IMR-90 (cell line): Measurements from ENCODE around the gene ZNF772.

Experiments used
- RAD21 ChIP-seq: IDR thresholded peaks from 2 replicates; pipeline ENCODE4 v1.6.1; 2012; ENCODE audit warnings: low read length, improper control_type of control experiment
- TF ChIP-seq, protein P1 (sequence below): conservative IDR thresholded peaks from 2 replicates; pipeline ENCODE4 v1.5.1; 2012; ENCODE audit warnings: mild to moderate bottlenecking, low read depth, low read length, improper control_type of control experiment

DNA sequence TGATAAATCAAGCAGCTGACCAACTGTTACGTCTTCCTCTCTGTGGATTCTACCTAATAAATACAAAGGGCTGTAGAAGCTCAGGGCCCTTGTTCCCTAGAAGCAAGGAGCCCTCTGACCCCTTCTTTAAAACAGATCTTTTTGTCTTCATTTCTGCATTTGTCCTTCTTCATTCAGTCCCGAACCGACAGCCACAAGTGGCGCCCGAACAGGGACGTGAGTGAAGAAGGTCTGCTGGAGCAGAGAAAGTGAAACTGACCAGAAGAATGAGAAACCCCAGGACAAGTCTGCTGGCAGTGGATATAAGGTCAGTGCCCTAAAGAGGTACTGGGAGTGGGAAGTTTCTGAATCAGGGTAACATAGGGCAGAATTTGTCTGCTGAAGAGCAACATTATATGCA lies 35.5 kb upstream of the ZNF772 start:
- TF ChIP-seq, protein P1, sequence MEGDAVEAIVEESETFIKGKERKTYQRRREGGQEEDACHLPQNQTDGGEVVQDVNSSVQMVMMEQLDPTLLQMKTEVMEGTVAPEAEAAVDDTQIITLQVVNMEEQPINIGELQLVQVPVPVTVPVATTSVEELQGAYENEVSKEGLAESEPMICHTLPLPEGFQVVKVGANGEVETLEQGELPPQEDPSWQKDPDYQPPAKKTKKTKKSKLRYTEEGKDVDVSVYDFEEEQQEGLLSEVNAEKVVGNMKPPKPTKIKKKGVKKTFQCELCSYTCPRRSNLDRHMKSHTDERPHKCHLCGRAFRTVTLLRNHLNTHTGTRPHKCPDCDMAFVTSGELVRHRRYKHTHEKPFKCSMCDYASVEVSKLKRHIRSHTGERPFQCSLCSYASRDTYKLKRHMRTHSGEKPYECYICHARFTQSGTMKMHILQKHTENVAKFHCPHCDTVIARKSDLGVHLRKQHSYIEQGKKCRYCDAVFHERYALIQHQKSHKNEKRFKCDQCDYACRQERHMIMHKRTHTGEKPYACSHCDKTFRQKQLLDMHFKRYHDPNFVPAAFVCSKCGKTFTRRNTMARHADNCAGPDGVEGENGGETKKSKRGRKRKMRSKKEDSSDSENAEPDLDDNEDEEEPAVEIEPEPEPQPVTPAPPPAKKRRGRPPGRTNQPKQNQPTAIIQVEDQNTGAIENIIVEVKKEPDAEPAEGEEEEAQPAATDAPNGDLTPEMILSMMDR = no peak
- no peak for TF ChIP-seq RAD21
